HepG2 (cell line): ENCODE results near the gene BABAM1. TPM values are rescaled to one million over a fixed set of nuclear protein-coding genes. Genes with fewer than 3 reads are reported as not detected.

Source experiments
- AGO2 ChIP-seq: fragments of 200-400 bp; formaldehyde crosslinking; optimal IDR thresholded peaks from 2 replicates; pipeline ENCODE3; 2017; ENCODE audit warnings: mild to moderate bottlenecking, low read depth, low read length, moderate library complexity
- CREB1 ChIP-seq, 2 experiments: fragments of 450-650 bp in 1 of 2; IDR thresholded peaks; 2 replicates each; pipeline ENCODE4 v1.6.1; 2016 to 2017; ENCODE audit warnings: control low read depth in 1 of 2, mild to moderate bottlenecking in 1 of 2, missing compliant biosample characterization in 1 of 2, missing genetic modification characterization in 1 of 2
- DMAP1 ChIP-seq: IDR thresholded peaks from 2 replicates; pipeline ENCODE4 v1.6.1; 2016
- FOXO1 ChIP-seq: sonication (generic); formaldehyde crosslinking; IDR thresholded peaks from 2 replicates; pipeline ENCODE4 v1.4.0; 2020; ENCODE audit warnings: missing genetic modification reagents
- HMG20A ChIP-seq: IDR thresholded peaks from 2 replicates; pipeline ENCODE4 v1.6.1; 2016; ENCODE audit warnings: borderline replicate concordance
- MAZ ChIP-seq, 2 experiments: sonication (generic) in 1 of 2; formaldehyde crosslinking in 1 of 2; IDR thresholded peaks; 2 replicates each; pipeline versions ENCODE4 v1.5.0 to v1.6.1; 2012 to 2020; ENCODE audit warnings: low read depth in 2 of 2, mild to moderate bottlenecking in 2 of 2, borderline replicate concordance in 1 of 2, improper control_type of control experiment in 1 of 2, low read length in 1 of 2, missing genetic modification reagents in 1 of 2, moderate library complexity in 1 of 2
- NR2F6 ChIP-seq, 2 experiments: IDR thresholded peaks; 2 replicates each; pipeline ENCODE4 v1.6.1; 2016; ENCODE audit warnings: antibody characterized with exemption in 1 of 2, mild to moderate bottlenecking in 1 of 2
- RARG ChIP-seq: sonication (generic); formaldehyde crosslinking; IDR thresholded peaks from 2 replicates; pipeline ENCODE4 v1.4.0; 2020; ENCODE audit warnings: low read depth, mild to moderate bottlenecking, missing genetic modification reagents
- SP1 ChIP-seq, 2 experiments: fragments of 450-650 bp in 1 of 2; sonication (generic) in 1 of 2; formaldehyde crosslinking in 1 of 2; IDR thresholded peaks; 2 replicates each; pipeline versions ENCODE4 v1.4.0 to v1.6.1; 2016 to 2020; ENCODE audit warnings: missing genetic modification reagents in 1 of 2
- ZBTB26 ChIP-seq: IDR thresholded peaks from 2 replicates; pipeline ENCODE4 v1.6.1; 2016; ENCODE audit warnings: missing compliant biosample characterization, missing genetic modification reagents, borderline replicate concordance
- ZFY ChIP-seq: sonication (generic); formaldehyde crosslinking; IDR thresholded peaks from 2 replicates; pipeline ENCODE4 v1.4.0; 2020; ENCODE audit warnings: missing genetic modification reagents
- ZNF34 ChIP-seq: sonication (generic); formaldehyde crosslinking; IDR thresholded peaks from 2 replicates; pipeline ENCODE4 v1.4.0; 2020; ENCODE audit warnings: mild to moderate bottlenecking, missing genetic modification reagents, borderline replicate concordance
- ZNF501 ChIP-seq: sonication (generic); formaldehyde crosslinking; IDR thresholded peaks from 2 replicates; pipeline ENCODE4 v1.5.1; 2020; ENCODE audit warnings: mild to moderate bottlenecking, moderate library complexity, missing genetic modification reagents
- ZNF547 ChIP-seq: sonication (generic); formaldehyde crosslinking; IDR thresholded peaks from 2 replicates; pipeline ENCODE4 v1.5.1; 2020; ENCODE audit warnings: mild to moderate bottlenecking, missing genetic modification reagents
- polyA plus RNA-seq, 8 experiments: library from polyadenylated mRNA; depleted of rRNA in 3 of 8; stranded (reverse) in 7 of 8; unstranded in 1 of 8; fragments of >200 nt; fragmentation: Illumina TruSeq in 4 of 8; extraction: Trizol in 4 of 8; gene quantifications; 2 replicates each; pipeline versions ENCODE4 v1.2.1 to v1.2.3, GENCODE V29; 2011 to 2016; ENCODE audit warnings: low read depth in 4 of 8, missing spikeins in 1 of 8, mixed read lengths in 1 of 8; ENCODE audit not compliant: insufficient read depth in 1 of 8
- total RNA-seq, 5 experiments: library from RNA; depleted of rRNA; stranded (reverse); fragments of >200 nt; fragmentation: Illumina TruSeq; extraction: Trizol; gene quantifications; 2 replicates each; pipeline ENCODE4 v1.2.3, GENCODE V29; 2016; ENCODE audit warnings: low read depth in 1 of 5
- TF ChIP-seq, protein P1 (sequence below): IDR thresholded peaks from 2 replicates; pipeline ENCODE4 v1.6.1; 2016
- TF ChIP-seq, protein P2 (sequence below): sonication (generic); formaldehyde crosslinking; IDR thresholded peaks from 2 replicates; pipeline ENCODE4 v1.9.0; 2021; ENCODE audit warnings: mild to moderate bottlenecking, missing genetic modification reagents

BABAM1 gene
- total and polyA plus RNA-seq, 2 of the 13 experiments (the other 11 are each of a cell fraction or from before 2014, with no cell fraction given) = 70.0 to 82.0 TPM

DNA sequence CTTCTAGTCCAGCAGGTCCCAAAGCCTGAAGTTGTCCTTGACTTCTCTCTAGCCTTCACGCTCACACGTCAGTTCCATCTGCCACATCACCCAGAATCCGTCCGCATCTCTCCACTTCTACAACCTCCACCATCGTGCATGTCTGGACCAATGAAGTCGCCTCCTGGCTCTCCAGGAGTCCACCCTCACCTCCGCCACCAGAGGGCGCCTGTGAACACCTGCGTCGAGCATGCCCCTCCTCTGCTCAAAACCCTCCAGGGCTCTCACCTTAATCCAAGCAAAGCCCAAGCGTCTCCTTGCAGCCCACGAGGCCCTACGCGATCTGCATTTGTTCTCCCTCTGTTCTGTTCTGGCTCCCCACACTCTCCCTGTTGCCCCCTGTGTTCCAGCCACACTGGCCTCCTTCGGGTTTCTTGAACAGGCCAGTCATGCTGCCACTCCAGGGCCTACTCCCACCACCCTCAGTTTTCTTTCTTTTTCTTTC is 6.4 kb upstream of the BABAM1 start (continued):
- TF ChIP-seq HMG20A (CRISPR knock-in tag) (no peak), CREB1 (IDR thresholded peaks at IDR 0.05) (peak; percentile 20; the same call in 1 of the 2 replicates), CREB1 (CRISPR knock-in tag; IDR thresholded peaks at IDR 0.05) (no peak), RARG (no peak), AGO2 (no peak), ZNF547 (CRISPR knock-in tag) (no peak), SP1 (IDR thresholded peaks at IDR 0.05) (no peak), SP1 (CRISPR knock-in tag; IDR thresholded peaks at IDR 0.05) (peak; percentile 15; the same call in 1 of the 2 replicates), ZFY (CRISPR knock-in tag) (peak; percentile 42; the same call in 1 of the 2 replicates), NR2F6 (IDR thresholded peaks at IDR 0.05) (no peak), NR2F6 (CRISPR knock-in tag; IDR thresholded peaks at IDR 0.05) (peak; percentile 64; the same call in 1 of the 2 replicates), ZNF34 (peak; percentile 50; the same call in 1 of the 2 replicates), ZNF501 (CRISPR knock-in tag) (no peak), MAZ (IDR thresholded peaks at IDR 0.05; ENCODE audit: borderline replicate concordance, low read depth, low read length) (no peak), MAZ (CRISPR knock-in tag; IDR thresholded peaks at IDR 0.05; ENCODE audit: low read depth) (0 out of 2 replicates have a peak, but pooled peaks have one; percentile 28), ZBTB26 (peak; percentile 24; the same call in 1 of the 2 replicates), FOXO1 (CRISPR knock-in tag) (0 out of 2 replicates have a peak, but pooled peaks have one; percentile 45), DMAP1 (CRISPR knock-in tag) (peak; percentile 26; the same call in 1 of the 2 replicates)
- TF ChIP-seq, protein P1, sequence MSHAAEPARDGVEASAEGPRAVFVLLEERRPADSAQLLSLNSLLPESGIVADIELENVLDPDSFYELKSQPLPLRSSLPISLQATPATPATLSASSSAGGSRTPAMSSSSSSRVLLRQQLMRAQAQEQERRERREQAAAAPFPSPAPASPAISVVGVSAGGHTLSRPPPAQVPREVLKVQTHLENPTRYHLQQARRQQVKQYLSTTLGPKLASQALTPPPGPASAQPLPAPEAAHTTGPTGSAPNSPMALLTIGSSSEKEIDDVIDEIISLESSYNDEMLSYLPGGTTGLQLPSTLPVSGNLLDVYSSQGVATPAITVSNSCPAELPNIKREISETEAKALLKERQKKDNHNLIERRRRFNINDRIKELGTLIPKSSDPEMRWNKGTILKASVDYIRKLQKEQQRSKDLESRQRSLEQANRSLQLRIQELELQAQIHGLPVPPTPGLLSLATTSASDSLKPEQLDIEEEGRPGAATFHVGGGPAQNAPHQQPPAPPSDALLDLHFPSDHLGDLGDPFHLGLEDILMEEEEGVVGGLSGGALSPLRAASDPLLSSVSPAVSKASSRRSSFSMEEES (CRISPR knock-in tag) = peak; percentile 39; the same call in 1 of the 2 replicates
- TF ChIP-seq, protein P2, sequence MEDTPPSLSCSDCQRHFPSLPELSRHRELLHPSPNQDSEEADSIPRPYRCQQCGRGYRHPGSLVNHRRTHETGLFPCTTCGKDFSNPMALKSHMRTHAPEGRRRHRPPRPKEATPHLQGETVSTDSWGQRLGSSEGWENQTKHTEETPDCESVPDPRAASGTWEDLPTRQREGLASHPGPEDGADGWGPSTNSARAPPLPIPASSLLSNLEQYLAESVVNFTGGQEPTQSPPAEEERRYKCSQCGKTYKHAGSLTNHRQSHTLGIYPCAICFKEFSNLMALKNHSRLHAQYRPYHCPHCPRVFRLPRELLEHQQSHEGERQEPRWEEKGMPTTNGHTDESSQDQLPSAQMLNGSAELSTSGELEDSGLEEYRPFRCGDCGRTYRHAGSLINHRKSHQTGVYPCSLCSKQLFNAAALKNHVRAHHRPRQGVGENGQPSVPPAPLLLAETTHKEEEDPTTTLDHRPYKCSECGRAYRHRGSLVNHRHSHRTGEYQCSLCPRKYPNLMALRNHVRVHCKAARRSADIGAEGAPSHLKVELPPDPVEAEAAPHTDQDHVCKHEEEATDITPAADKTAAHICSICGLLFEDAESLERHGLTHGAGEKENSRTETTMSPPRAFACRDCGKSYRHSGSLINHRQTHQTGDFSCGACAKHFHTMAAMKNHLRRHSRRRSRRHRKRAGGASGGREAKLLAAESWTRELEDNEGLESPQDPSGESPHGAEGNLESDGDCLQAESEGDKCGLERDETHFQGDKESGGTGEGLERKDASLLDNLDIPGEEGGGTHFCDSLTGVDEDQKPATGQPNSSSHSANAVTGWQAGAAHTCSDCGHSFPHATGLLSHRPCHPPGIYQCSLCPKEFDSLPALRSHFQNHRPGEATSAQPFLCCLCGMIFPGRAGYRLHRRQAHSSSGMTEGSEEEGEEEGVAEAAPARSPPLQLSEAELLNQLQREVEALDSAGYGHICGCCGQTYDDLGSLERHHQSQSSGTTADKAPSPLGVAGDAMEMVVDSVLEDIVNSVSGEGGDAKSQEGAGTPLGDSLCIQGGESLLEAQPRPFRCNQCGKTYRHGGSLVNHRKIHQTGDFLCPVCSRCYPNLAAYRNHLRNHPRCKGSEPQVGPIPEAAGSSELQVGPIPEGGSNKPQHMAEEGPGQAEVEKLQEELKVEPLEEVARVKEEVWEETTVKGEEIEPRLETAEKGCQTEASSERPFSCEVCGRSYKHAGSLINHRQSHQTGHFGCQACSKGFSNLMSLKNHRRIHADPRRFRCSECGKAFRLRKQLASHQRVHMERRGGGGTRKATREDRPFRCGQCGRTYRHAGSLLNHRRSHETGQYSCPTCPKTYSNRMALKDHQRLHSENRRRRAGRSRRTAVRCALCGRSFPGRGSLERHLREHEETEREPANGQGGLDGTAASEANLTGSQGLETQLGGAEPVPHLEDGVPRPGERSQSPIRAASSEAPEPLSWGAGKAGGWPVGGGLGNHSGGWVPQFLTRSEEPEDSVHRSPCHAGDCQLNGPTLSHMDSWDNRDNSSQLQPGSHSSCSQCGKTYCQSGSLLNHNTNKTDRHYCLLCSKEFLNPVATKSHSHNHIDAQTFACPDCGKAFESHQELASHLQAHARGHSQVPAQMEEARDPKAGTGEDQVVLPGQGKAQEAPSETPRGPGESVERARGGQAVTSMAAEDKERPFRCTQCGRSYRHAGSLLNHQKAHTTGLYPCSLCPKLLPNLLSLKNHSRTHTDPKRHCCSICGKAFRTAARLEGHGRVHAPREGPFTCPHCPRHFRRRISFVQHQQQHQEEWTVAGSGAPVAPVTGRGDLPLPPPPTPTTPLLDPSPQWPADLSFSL (CRISPR knock-in tag) = no peak
